Measurements from ENCODE around the gene NUDT7. TPM values are rescaled to one million over a fixed set of nuclear protein-coding genes. Genes with fewer than 3 reads are reported as not detected.

Gene NUDT7
- total RNA-seq, 4 donors from 2014 or later = 7.3 to 17.2 (median 11.1) TPM

GRCh38 chr16:77686385-77686784, 35.9 kb upstream of the NUDT7 start:
- Histone ChIP-seq H3K27me3 (peaks cover 45% of the 10 kb centered on the region), H3K4me1 (no peaks in the 10 kb centered on the region), H3K4me3 (no peak overlapping the region), H3K27ac (no peak overlapping the region), H3K36me3 (no peaks in the 10 kb centered on the region), H3K9me3 (no peaks in the 10 kb centered on the region)
- TF ChIP-seq POLR2AphosphoS5 (IDR thresholded peaks at IDR 0.05) (no peak), POLR2A (IDR thresholded peaks at IDR 0.05) (no peak)
- WGBS, 2 donors (ENCODE audit: low coverage in 1 of 2) = 84% methylated on average over 3 of the region's 4 CpGs; no CpG with 5 or more reads in 1 of the 2 donors
- no peak for ATAC-seq

- Histone ChIP-seq H3K36me3 (no peaks in the 10 kb centered on the region), H3K27ac (no peak overlapping the region), H3K4me3 (no peak overlapping the region), H3K27me3 (peaks cover 60% of the 10 kb centered on the region), H3K9me3 (no peaks in the 10 kb centered on the region), H3K4me1 (no peaks in the 10 kb centered on the region)
- no peak for ATAC-seq
- no peak for TF ChIP-seq CTCF (IDR thresholded peaks at IDR 0.05)
- no peak for TF ChIP-seq POLR2A (IDR thresholded peaks at IDR 0.05)
- WGBS, 2 donors (ENCODE audit: low coverage in 1 of 2) = 71 to 76% methylated on average over 5 of the region's 5 CpGs
These were observed 32.3 kb upstream of the NUDT7 start for GRCh38 chr16:77689971-77690370.

GRCh38 chr16:77690416-77690815, 31.9 kb upstream of the NUDT7 start:
- Histone ChIP-seq H3K27me3 (peaks cover 57% of the 10 kb centered on the region), H3K4me3 (no peak overlapping the region), H3K36me3 (no peaks in the 10 kb centered on the region), H3K27ac (no peak overlapping the region), H3K4me1 (no peaks in the 10 kb centered on the region), H3K9me3 (no peaks in the 10 kb centered on the region)
- no peak for ATAC-seq
- 71 to 77% methylated on average over 6 to 7 of the region's 7 CpGs for WGBS, 2 donors (ENCODE audit: low coverage in 1 of 2)
- no peak for TF ChIP-seq CTCF (IDR thresholded peaks at IDR 0.05)
- no peak for TF ChIP-seq POLR2A (IDR thresholded peaks at IDR 0.05)
- no peak for TF ChIP-seq POLR2AphosphoS5 (IDR thresholded peaks at IDR 0.05)
- TF ChIP-seq EP300 (IDR thresholded peaks at IDR 0.05) = no peak

- 93 to 100% methylated on average over 1 of the region's 1 CpG for WGBS, 2 donors (ENCODE audit: low coverage in 1 of 2)
- ATAC-seq = no peak
- no peak for TF ChIP-seq POLR2AphosphoS5 (IDR thresholded peaks at IDR 0.05)
These were observed 29.7 kb upstream of the NUDT7 start for GRCh38 chr16:77692612-77693011.

GRCh38 chr16:77696149-77696548, 26.2 kb upstream of the NUDT7 start:
- Histone ChIP-seq H3K36me3 (no peaks in the 10 kb centered on the region), H3K9me3 (no peaks in the 10 kb centered on the region), H3K4me1 (no peaks in the 10 kb centered on the region), H3K27ac (no peak overlapping the region), H3K4me3 (no peak overlapping the region), H3K27me3 (peaks cover 29% of the 10 kb centered on the region)
- no peak for ATAC-seq
- TF ChIP-seq POLR2AphosphoS5 (IDR thresholded peaks at IDR 0.05) = no peak
- TF ChIP-seq POLR2A (IDR thresholded peaks at IDR 0.05) = no peak
- no peak for TF ChIP-seq EP300 (IDR thresholded peaks at IDR 0.05)
- no peak for TF ChIP-seq CTCF (IDR thresholded peaks at IDR 0.05)

More at GRCh38 chr16:77692612-77693011, 29.7 kb upstream of the NUDT7 start:
- Histone ChIP-seq H3K9me3 (no peaks in the 10 kb centered on the region), H3K36me3 (no peaks in the 10 kb centered on the region), H3K4me1 (no peaks in the 10 kb centered on the region), H3K4me3 (no peak overlapping the region), H3K27ac (no peak overlapping the region), H3K27me3 (peaks cover 42% of the 10 kb centered on the region)

GRCh38 chr16:77700846-77701245, 21.5 kb upstream of the NUDT7 start:
- H3K9me3 ChIP-seq = peaks cover 0 to 14% (median 0%) of the 10 kb centered on the region in 3 donors
- H3K36me3 ChIP-seq = no peaks in the 10 kb centered on the region
- H3K4me1 ChIP-seq = no peaks in the 10 kb centered on the region
- 80 to 86% methylated on average over 1 of the region's 1 CpG for WGBS, 2 donors (ENCODE audit: low coverage in 1 of 2)
- H3K27ac ChIP-seq = no peak overlapping the region
- no peak overlapping the region for H3K4me3 ChIP-seq
- peaks cover 5% of the 10 kb centered on the region for H3K27me3 ChIP-seq
- TF ChIP-seq EP300 (IDR thresholded peaks at IDR 0.05) (no peak), POLR2A (IDR thresholded peaks at IDR 0.05) (no peak), POLR2AphosphoS5 (IDR thresholded peaks at IDR 0.05) (no peak), CTCF (IDR thresholded peaks at IDR 0.05) (no peak)
- no peak for ATAC-seq

Measured in gastroesophageal sphincter (tissue), 4 donors.